Activated CD4-positive, alpha-beta T cell treated with anti-CD3 and anti-CD28 coated beads for 4 hours (primary cell): ENCODE results near the gene TBX18.

Experiments
- DNase-seq, 2 donors: peaks; one replicate each; pipeline ENCODE4 v3.0.0-alpha.2; 2020

TBX18 gene

GRCh38 chr6:84772428-84773132, 8.2 kb upstream of the TBX18 start:
- no peak for DNase-seq

- DNase-seq: no peak
These were observed 7.5 kb upstream of the TBX18 start for GRCh38 chr6:84771756-84772356.

GRCh38 chr6:84771125-84771755, 6.8 kb upstream of the TBX18 start:
- DNase-seq: no peak

GRCh38 chr6:84770521-84770920, 6.1 kb upstream of the TBX18 start:
- no peak for DNase-seq

- DNase-seq: no peak
These were observed 4.9 kb upstream of the TBX18 start for GRCh38 chr6:84769306-84769705.

GRCh38 chr6:84768442-84769174, 4.2 kb upstream of the TBX18 start:
- no peak for DNase-seq

- DNase-seq: no peak
These were observed 3.3 kb upstream of the TBX18 start for GRCh38 chr6:84767526-84768201.

- DNase-seq: no peak
These were observed 2.6 kb upstream of the TBX18 start for GRCh38 chr6:84766799-84767525.

- DNase-seq: no peak
These were observed 1.9 kb upstream of the TBX18 start for GRCh38 chr6:84766118-84766798.

- DNase-seq: no peak
These were observed 489 bp downstream of the TBX18 start for GRCh38 chr6:84763886-84764331.

GRCh38 chr6:84763003-84763885, 1.2 kb downstream of the TBX18 start:
- DNase-seq: no peak

- no peak for DNase-seq
These were observed 2.0 kb downstream of the TBX18 start for GRCh38 chr6:84762220-84763002.

GRCh38 chr6:84758486-84758885, 5.9 kb downstream of the TBX18 start:
- no peak for DNase-seq

- DNase-seq: no peak
These were observed 7.5 kb downstream of the TBX18 start for GRCh38 chr6:84756877-84757276.

- no peak for DNase-seq
These were observed 7.9 kb downstream of the TBX18 start for GRCh38 chr6:84756466-84756865.

- DNase-seq: no peak
These were observed 11.2 kb downstream of the TBX18 start for GRCh38 chr6:84753173-84753572.

- no peak for DNase-seq
These were observed 12.1 kb downstream of the TBX18 start for GRCh38 chr6:84752118-84752850.

- DNase-seq: no peak
These were observed 15.2 kb downstream of the TBX18 start for GRCh38 chr6:84749181-84749580.

GRCh38 chr6:84748376-84748775, 16.0 kb downstream of the TBX18 start:
- DNase-seq: no peak
